GM23338 (cell line): ENCODE data around the gene EXOC4. TPM values are rescaled to one million over a fixed set of nuclear protein-coding genes. Genes with fewer than 3 reads are reported as not detected.

Experiments
- ATAC-seq: fragments of 200-7000 bp; cut with Tn5 transposase; 3 replicates; pipeline ENCODE4 v1.9.1; 2020
- DNase-seq: peaks from one replicate; pipeline ENCODE4 v3.0.0-alpha.2; 2015; ENCODE audit warnings: low spot score
- H2AFZ ChIP-seq: fragments of 200-600 bp; sonication (generic); 2 replicates; pipeline ENCODE4 v1.8.0; 2016; ENCODE audit warnings: antibody characterized with exemption, mild to moderate bottlenecking, moderate library complexity
- H3F3A ChIP-seq: fragments of 200-600 bp; sonication (generic); replicated peaks from 2 replicates; pipeline ENCODE4 v1.8.0; 2017; ENCODE audit warnings: antibody characterized with exemption, mixed run types, low read depth
- H3K27ac ChIP-seq: fragments of 200-600 bp; sonication (generic); 2 replicates; pipeline ENCODE4 v1.6.1; 2016; ENCODE audit warnings: low read depth
- H3K27me3 ChIP-seq: fragments of 200-600 bp; sonication (generic); 2 replicates; pipeline ENCODE4 v1.8.0; 2016; ENCODE audit warnings: mild to moderate bottlenecking, mixed run types, moderate library complexity; ENCODE audit not compliant: insufficient read depth
- H3K36me3 ChIP-seq: fragments of 200-600 bp; sonication (generic); 2 replicates; pipeline ENCODE4 v1.8.0; 2016; ENCODE audit warnings: mild to moderate bottlenecking; ENCODE audit not compliant: insufficient read depth
- H3K4me1 ChIP-seq: fragments of 200-600 bp; sonication (generic); 2 replicates; pipeline ENCODE4 v1.8.0; 2016; ENCODE audit warnings: mild to moderate bottlenecking, moderate library complexity; ENCODE audit not compliant: insufficient read depth
- H3K4me2 ChIP-seq: fragments of 200-600 bp; sonication (generic); 2 replicates; pipeline ENCODE4 v1.7.1; 2017; ENCODE audit warnings: mixed run types
- H3K4me3 ChIP-seq: fragments of 200-600 bp; sonication (generic); 2 replicates; pipeline ENCODE4 v1.6.1; 2016; ENCODE audit warnings: mixed run types
- H3K79me2 ChIP-seq: fragments of 200-600 bp; sonication (generic); replicated peaks from 2 replicates; pipeline ENCODE4 v1.8.0; 2017; ENCODE audit warnings: mild to moderate bottlenecking; ENCODE audit not compliant: insufficient read depth
- H3K9me2 ChIP-seq: fragments of 200-600 bp; sonication (generic); 2 replicates; pipeline ENCODE4 v1.8.0; 2017; ENCODE audit not compliant: insufficient read depth
- H4K20me1 ChIP-seq: fragments of 200-600 bp; sonication (generic); replicated peaks from 2 replicates; pipeline ENCODE4 v1.8.0; 2017; ENCODE audit warnings: mild to moderate bottlenecking; ENCODE audit not compliant: insufficient read depth
- H3K27ac Mint-ChIP-seq: 2 replicates; pipeline ENCODE4 v1.8.0; 2020; ENCODE audit warnings: inconsistent platforms, mild to moderate bottlenecking, moderate library complexity, mixed read lengths
- H3K27me3 Mint-ChIP-seq: 3 replicates; pipeline ENCODE4 v1.8.0; 2022; ENCODE audit warnings: low read depth, mild to moderate bottlenecking, moderate library complexity, mixed read lengths, inconsistent platforms; ENCODE audit not compliant: insufficient read depth, poor library complexity
- H3K36me3 Mint-ChIP-seq: 3 replicates; pipeline ENCODE4 v1.8.0; 2021; ENCODE audit warnings: low read depth, mild to moderate bottlenecking, inconsistent platforms, moderate library complexity, mixed read lengths
- H3K4me1 Mint-ChIP-seq: 3 replicates; pipeline ENCODE4 v1.8.0; 2020; ENCODE audit warnings: mild to moderate bottlenecking, inconsistent platforms, mixed read lengths
- H3K4me3 Mint-ChIP-seq: 3 replicates; pipeline ENCODE4 v1.8.0; 2021; ENCODE audit warnings: moderate library complexity, mild to moderate bottlenecking, inconsistent platforms, mixed read lengths
- H3K9me3 Mint-ChIP-seq: 3 replicates; pipeline ENCODE4 v1.8.0; 2020; ENCODE audit warnings: moderate library complexity, mild to moderate bottlenecking, inconsistent platforms, mixed read lengths
- CREB1 ChIP-seq: fragments of 250-450 bp; sonication (Bioruptor Pico); IDR thresholded peaks from 2 replicates; pipeline ENCODE4 v1.5.0; 2020; ENCODE audit warnings: low read depth, mild to moderate bottlenecking, moderate library complexity
- JUNB ChIP-seq: IDR thresholded peaks from one replicate; pipeline ENCODE4 v1.6.1; 2016; ENCODE audit warnings: antibody characterized with exemption; ENCODE audit not compliant: unreplicated experiment
- POLR2AphosphoS5 ChIP-seq: IDR thresholded peaks from 2 replicates; pipeline ENCODE4 v1.6.1; 2016; ENCODE audit warnings: antibody characterized with exemption, low read depth
- STAT1 ChIP-seq: IDR thresholded peaks from one replicate; pipeline ENCODE4 v1.6.1; 2016; ENCODE audit warnings: antibody characterized with exemption; ENCODE audit not compliant: unreplicated experiment
- ZNF114 ChIP-seq: fragments of 250-450 bp; sonication (Bioruptor Pico); IDR thresholded peaks from 2 replicates; pipeline ENCODE4 v1.5.0; 2020; ENCODE audit warnings: mild to moderate bottlenecking, moderate library complexity
- polyA plus RNA-seq: library from polyadenylated mRNA; unstranded; fragments of >200 nt; fragmentation: Nextera tagmentation; extraction: Ambion mirVana; gene quantifications from 2 replicates; pipeline ENCODE4 v1.2.1, GENCODE V29; 2016
- total RNA-seq: library from RNA; depleted of rRNA; stranded (reverse); fragments of >200 nt; shearing (Covaris generic); gene quantifications from 2 replicates; pipeline ENCODE4 v1.2.3, GENCODE V29; 2014
- TF ChIP-seq, protein P1 (sequence below): IDR thresholded peaks from 2 replicates; pipeline ENCODE4 v1.6.1; 2016; ENCODE audit warnings: antibody characterized with exemption
- TF ChIP-seq, protein P2 (sequence below): fragments of 250-450 bp; sonication (Bioruptor Pico); IDR thresholded peaks from 2 replicates; pipeline ENCODE4 v1.5.0; 2020; ENCODE audit warnings: mild to moderate bottlenecking, moderate library complexity

Gene EXOC4
- total and polyA plus RNA-seq, 2 experiments from 2014 or later, result 37.5 to 52.7 TPM

- no peaks in the 10 kb centered on the region for H3K27me3 Mint-ChIP-seq
- no peak overlapping the region for H3K27ac Mint-ChIP-seq
- H3K36me3 Mint-ChIP-seq, result no peaks in the 10 kb centered on the region
- Histone ChIP-seq H3K36me3 (no peaks in the 10 kb centered on the region; the same call in 1 of the 2 replicates), H3K4me1 (no peaks in the 10 kb centered on the region), H4K20me1 (no peaks in the 10 kb centered on the region), H2AFZ (no peak overlapping the region), H3K27ac (no peak overlapping the region), H3K4me2 (no peak overlapping the region), H3K9me2 (no peaks in the 10 kb centered on the region), H3K79me2 (no peaks in the 10 kb centered on the region), H3K4me3 (no peak overlapping the region), H3F3A (no peaks in the 10 kb centered on the region), H3K27me3 (no peaks in the 10 kb centered on the region)
- H3K4me3 Mint-ChIP-seq, result no peak overlapping the region
- no peaks in the 10 kb centered on the region for H3K9me3 Mint-ChIP-seq
- TF ChIP-seq, protein P1, sequence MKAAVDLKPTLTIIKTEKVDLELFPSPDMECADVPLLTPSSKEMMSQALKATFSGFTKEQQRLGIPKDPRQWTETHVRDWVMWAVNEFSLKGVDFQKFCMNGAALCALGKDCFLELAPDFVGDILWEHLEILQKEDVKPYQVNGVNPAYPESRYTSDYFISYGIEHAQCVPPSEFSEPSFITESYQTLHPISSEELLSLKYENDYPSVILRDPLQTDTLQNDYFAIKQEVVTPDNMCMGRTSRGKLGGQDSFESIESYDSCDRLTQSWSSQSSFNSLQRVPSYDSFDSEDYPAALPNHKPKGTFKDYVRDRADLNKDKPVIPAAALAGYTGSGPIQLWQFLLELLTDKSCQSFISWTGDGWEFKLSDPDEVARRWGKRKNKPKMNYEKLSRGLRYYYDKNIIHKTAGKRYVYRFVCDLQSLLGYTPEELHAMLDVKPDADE, result no peak
- TF ChIP-seq ZNF114 (CRISPR knock-in tag), result no peak
- TF ChIP-seq, protein P2, sequence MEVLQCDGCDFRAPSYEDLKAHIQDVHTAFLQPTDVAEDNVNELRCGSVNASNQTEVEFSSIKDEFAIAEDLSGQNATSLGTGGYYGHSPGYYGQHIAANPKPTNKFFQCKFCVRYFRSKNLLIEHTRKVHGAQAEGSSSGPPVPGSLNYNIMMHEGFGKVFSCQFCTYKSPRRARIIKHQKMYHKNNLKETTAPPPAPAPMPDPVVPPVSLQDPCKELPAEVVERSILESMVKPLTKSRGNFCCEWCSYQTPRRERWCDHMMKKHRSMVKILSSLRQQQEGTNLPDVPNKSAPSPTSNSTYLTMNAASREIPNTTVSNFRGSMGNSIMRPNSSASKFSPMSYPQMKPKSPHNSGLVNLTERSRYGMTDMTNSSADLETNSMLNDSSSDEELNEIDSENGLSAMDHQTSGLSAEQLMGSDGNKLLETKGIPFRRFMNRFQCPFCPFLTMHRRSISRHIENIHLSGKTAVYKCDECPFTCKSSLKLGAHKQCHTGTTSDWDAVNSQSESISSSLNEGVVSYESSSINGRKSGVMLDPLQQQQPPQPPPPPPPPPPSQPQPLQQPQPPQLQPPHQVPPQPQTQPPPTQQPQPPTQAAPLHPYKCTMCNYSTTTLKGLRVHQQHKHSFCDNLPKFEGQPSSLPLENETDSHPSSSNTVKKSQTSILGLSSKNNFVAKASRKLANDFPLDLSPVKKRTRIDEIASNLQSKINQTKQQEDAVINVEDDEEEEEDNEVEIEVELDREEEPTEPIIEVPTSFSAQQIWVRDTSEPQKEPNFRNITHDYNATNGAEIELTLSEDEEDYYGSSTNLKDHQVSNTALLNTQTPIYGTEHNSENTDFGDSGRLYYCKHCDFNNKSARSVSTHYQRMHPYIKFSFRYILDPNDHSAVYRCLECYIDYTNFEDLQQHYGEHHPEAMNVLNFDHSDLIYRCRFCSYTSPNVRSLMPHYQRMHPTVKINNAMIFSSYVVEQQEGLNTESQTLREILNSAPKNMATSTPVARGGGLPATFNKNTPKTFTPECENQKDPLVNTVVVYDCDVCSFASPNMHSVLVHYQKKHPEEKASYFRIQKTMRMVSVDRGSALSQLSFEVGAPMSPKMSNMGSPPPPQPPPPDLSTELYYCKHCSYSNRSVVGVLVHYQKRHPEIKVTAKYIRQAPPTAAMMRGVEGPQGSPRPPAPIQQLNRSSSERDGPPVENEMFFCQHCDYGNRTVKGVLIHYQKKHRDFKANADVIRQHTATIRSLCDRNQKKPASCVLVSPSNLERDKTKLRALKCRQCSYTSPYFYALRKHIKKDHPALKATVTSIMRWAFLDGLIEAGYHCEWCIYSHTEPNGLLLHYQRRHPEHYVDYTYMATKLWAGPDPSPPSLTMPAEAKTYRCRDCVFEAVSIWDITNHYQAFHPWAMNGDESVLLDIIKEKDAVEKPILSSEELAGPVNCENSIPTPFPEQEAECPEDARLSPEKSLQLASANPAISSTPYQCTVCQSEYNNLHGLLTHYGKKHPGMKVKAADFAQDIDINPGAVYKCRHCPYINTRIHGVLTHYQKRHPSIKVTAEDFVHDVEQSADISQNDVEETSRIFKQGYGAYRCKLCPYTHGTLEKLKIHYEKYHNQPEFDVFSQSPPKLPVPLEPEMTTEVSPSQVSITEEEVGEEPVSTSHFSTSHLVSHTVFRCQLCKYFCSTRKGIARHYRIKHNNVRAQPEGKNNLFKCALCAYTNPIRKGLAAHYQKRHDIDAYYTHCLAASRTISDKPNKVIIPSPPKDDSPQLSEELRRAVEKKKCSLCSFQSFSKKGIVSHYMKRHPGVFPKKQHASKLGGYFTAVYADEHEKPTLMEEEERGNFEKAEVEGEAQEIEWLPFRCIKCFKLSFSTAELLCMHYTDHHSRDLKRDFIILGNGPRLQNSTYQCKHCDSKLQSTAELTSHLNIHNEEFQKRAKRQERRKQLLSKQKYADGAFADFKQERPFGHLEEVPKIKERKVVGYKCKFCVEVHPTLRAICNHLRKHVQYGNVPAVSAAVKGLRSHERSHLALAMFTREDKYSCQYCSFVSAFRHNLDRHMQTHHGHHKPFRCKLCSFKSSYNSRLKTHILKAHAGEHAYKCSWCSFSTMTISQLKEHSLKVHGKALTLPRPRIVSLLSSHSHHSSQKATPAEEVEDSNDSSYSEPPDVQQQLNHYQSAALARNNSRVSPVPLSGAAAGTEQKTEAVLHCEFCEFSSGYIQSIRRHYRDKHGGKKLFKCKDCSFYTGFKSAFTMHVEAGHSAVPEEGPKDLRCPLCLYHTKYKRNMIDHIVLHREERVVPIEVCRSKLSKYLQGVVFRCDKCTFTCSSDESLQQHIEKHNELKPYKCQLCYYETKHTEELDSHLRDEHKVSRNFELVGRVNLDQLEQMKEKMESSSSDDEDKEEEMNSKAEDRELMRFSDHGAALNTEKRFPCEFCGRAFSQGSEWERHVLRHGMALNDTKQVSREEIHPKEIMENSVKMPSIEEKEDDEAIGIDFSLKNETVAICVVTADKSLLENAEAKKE (CRISPR knock-in tag), result no peak
- TF ChIP-seq CREB1 (CRISPR knock-in tag), result no peak
- no peak for TF ChIP-seq STAT1
- no peak for TF ChIP-seq JUNB
- no peak for TF ChIP-seq POLR2AphosphoS5
- DNase-seq (no peak), ATAC-seq (no peak; the same call in 1 of the 3 replicates)
- H3K4me1 Mint-ChIP-seq, result peaks cover 5% of the 10 kb centered on the region; the same call in 1 of the 3 replicates
These were observed 382.7 kb downstream of the EXOC4 start for GRCh38 chr7:133635541-133635940.
